ENCODE measurements around the gene ECT2L. TPM values are rescaled to one million over a fixed set of nuclear protein-coding genes. Genes with fewer than 3 reads are reported as not detected.

Gene ECT2L
- total RNA-seq, 4 donors from 2014 or later = 0.44 to 0.51 TPM; not detected in 2

- TF ChIP-seq, protein P1, sequence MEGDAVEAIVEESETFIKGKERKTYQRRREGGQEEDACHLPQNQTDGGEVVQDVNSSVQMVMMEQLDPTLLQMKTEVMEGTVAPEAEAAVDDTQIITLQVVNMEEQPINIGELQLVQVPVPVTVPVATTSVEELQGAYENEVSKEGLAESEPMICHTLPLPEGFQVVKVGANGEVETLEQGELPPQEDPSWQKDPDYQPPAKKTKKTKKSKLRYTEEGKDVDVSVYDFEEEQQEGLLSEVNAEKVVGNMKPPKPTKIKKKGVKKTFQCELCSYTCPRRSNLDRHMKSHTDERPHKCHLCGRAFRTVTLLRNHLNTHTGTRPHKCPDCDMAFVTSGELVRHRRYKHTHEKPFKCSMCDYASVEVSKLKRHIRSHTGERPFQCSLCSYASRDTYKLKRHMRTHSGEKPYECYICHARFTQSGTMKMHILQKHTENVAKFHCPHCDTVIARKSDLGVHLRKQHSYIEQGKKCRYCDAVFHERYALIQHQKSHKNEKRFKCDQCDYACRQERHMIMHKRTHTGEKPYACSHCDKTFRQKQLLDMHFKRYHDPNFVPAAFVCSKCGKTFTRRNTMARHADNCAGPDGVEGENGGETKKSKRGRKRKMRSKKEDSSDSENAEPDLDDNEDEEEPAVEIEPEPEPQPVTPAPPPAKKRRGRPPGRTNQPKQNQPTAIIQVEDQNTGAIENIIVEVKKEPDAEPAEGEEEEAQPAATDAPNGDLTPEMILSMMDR (IDR thresholded peaks at IDR 0.05; ENCODE audit: low read depth) = no peak
Measured at GRCh38 chr6:138818496-138819194, 22.8 kb downstream of the ECT2L start.

DNA sequence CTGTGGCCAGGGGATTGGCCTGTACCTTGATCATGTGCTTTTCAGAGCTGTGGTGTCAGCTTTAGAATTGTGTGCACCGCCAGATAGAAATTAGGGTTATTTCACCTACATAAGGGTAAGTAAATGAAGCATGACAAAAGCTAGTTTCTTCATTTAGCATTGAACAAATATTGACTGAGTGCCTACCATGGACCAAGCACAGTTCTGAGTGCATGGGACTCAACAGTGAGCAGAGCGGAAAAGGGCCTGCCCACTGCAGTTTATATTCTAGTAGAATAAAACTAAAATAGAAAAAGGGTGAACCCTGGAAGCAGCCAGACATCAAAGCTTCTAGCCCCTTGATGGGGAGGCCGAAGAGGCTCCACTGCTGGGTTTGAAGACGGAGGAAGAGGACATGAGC, 25.6 kb downstream of the ECT2L start:
- TF ChIP-seq, protein P1 (IDR thresholded peaks at IDR 0.05; ENCODE audit: low read depth) = no peak

GRCh38 chr6:138824482-138825144, 28.7 kb downstream of the ECT2L start:
- TF ChIP-seq, protein P1 (IDR thresholded peaks at IDR 0.05; ENCODE audit: low read depth) = no peak

GRCh38 chr6:138830248-138830647, 34.4 kb downstream of the ECT2L start:
- TF ChIP-seq, protein P1 (IDR thresholded peaks at IDR 0.05; ENCODE audit: low read depth) = no peak

GRCh38 chr6:138832182-138832581, 36.3 kb downstream of the ECT2L start:
- TF ChIP-seq, protein P1 (IDR thresholded peaks at IDR 0.05; ENCODE audit: low read depth) = no peak

DNA sequence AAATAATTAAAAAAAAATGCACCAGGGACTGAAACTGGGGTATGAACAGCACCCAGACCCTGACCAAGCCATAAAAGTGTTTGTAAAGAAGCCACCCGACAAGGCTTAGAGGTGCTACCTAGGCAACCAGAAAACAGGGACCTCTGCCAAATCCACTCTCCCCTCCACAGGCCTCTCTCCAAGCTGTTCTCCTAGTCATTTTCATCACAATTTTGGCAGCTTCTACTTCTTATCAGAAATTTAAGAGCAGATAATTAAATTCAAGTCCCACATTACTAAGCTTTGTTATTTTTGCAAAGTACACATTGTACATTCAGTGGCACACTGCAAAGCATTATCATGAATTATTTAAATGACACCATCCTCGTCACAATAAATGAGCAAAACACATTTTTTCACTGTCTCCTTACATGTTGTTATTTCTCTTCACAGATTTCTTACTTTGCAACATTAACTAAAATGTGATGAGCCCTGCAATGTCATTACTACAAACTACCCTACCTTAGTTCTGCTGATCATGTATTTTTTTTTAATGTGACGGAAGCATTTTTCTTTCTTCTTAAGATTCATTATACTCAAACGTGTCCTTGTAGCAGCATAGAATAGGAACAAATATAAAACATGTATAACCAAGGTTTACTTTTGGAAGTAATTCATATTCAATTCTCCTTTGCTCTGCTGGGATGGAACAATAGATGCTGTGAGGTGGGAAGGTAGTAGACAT, 38.1 kb downstream of the ECT2L start:
- TF ChIP-seq, protein P1 (IDR thresholded peaks at IDR 0.05; ENCODE audit: low read depth) = no peak

- TF ChIP-seq, protein P1 (IDR thresholded peaks at IDR 0.05; ENCODE audit: low read depth) = no peak
Measured at GRCh38 chr6:138837246-138837645, 41.4 kb downstream of the ECT2L start.
